ENCODE measurements around the gene OPCML. TPM values are rescaled to one million over a fixed set of nuclear protein-coding genes. Genes with fewer than 3 reads are reported as not detected.

OPCML gene
- total and polyA plus RNA-seq, 2 of the 13 experiments (the other 11 are each of a cell fraction or from before 2014, with no cell fraction given) = not detected

DNA sequence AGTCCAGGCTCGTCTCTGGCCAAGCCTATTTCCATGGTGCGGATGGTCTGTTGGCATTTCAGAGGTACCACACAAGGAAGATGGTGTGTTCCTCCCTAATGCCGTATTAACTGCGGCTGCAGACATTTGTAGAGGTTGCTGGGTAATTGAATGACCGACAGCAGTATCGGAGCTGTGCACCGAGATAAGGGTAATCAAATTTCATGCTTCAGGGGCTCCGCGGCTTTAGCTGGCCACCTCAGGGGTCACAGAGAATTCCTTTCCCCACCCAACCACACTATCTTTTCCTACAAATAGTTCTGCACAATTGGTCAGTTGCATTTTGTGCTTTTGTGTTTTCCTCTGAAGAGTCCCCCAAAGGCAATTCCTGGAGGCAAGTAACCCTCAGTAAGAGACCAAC is 297.4 kb downstream of the OPCML start (continued):
- TF ChIP-seq FUBP1 (CRISPR knock-in tag; IDR thresholded peaks at IDR 0.05; ENCODE audit: borderline replicate concordance) (no peak), NFIC (IDR thresholded peaks at IDR 0.05; ENCODE audit: low read length) (no peak), FOXK1 (CRISPR knock-in tag; IDR thresholded peaks at IDR 0.05; ENCODE audit: borderline replicate concordance, low read depth) (no peak), SKI (IDR thresholded peaks at IDR 0.05; ENCODE audit: partially characterized antibody) (no peak), DMAP1 (CRISPR knock-in tag; IDR thresholded peaks at IDR 0.05) (no peak), ZNF17 (CRISPR knock-in tag; IDR thresholded peaks at IDR 0.05) (no peak), BHLHE40 (IDR thresholded peaks at IDR 0.05; ENCODE audit: low read length) (no peak), ZNF446 (CRISPR knock-in tag; IDR thresholded peaks at IDR 0.05) (no peak), ZNF562 (CRISPR knock-in tag; IDR thresholded peaks at IDR 0.05; ENCODE audit: borderline replicate concordance) (no peak), ZNF207 (IDR thresholded peaks at IDR 0.05; ENCODE audit: borderline replicate concordance) (no peak), PRDM15 (CRISPR knock-in tag; IDR thresholded peaks at IDR 0.05) (no peak), AGO2 (optimal IDR thresholded peaks at IDR 0.05; ENCODE audit: low read depth, low read length) (no peak)

Data from HepG2 (cell line).